Measurements from ENCODE around the gene INPP5A.

DNA sequence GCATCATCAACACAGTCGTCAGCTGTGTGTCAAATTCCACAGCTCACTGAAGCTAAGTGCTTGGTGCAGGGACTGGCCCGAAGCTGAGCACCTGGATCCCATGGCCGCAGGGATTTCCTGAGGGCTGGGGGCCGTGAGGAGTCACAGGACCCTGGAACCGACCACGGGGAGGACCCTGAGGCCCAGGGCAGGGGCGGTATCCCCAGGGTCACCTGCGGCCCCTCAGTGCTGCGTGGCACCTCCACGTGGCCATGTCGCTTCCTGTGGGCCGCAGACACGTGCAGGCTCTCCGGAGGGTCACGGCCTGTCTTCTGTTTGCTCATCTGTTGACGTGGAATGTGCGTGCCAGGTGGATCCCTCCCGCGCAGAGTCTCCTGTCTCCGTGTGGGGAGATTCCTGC is 194.9 kb downstream of the INPP5A start:
- TF ChIP-seq, protein P1, sequence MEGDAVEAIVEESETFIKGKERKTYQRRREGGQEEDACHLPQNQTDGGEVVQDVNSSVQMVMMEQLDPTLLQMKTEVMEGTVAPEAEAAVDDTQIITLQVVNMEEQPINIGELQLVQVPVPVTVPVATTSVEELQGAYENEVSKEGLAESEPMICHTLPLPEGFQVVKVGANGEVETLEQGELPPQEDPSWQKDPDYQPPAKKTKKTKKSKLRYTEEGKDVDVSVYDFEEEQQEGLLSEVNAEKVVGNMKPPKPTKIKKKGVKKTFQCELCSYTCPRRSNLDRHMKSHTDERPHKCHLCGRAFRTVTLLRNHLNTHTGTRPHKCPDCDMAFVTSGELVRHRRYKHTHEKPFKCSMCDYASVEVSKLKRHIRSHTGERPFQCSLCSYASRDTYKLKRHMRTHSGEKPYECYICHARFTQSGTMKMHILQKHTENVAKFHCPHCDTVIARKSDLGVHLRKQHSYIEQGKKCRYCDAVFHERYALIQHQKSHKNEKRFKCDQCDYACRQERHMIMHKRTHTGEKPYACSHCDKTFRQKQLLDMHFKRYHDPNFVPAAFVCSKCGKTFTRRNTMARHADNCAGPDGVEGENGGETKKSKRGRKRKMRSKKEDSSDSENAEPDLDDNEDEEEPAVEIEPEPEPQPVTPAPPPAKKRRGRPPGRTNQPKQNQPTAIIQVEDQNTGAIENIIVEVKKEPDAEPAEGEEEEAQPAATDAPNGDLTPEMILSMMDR (IDR thresholded peaks at IDR 0.05; ENCODE audit: low read length), result no peak
- no peak for TF ChIP-seq EZH2phosphoT487 (IDR thresholded peaks at IDR 0.05; ENCODE audit: low read length)
- no peak for TF ChIP-seq EZH2 (optimal IDR thresholded peaks at IDR 0.05; ENCODE audit: low read depth, low read length)
